Large intestine (tissue), 1 donor: ENCODE results near the gene PLA2R1. TPM values are rescaled to one million over a fixed set of nuclear protein-coding genes. Genes with fewer than 3 reads are reported as not detected.

Source experiments
- polyA plus RNA-seq: library from polyadenylated mRNA; unstranded; fragments of 120-200 nt; gene quantifications from one replicate; pipeline ENCODE4 v1.2.1, GENCODE V29; 2013

The PLA2R1 gene
- polyA plus RNA-seq, 1 donor: 18.4 TPM

Other genes with a start within 250 kb of the PLA2R1 start
- 54.7 TPM for gene LY75, start 157.9 kb downstream of the PLA2R1 start, polyA plus RNA-seq
- 11.5 TPM for gene ITGB6, start 137.7 kb upstream of the PLA2R1 start, polyA plus RNA-seq